NCI-H1694 treated with DMSO at 0.1 percent for 48 hours (cell line): ENCODE data around the gene NKX2-2.

Source experiments
- DNase-seq: peaks from one replicate; lab custom pipeline; 2025; lab: John Stamatoyannopoulos, UW

Gene NKX2-2

GRCh38 chr20:21521596-21522480, 8.0 kb upstream of the NKX2-2 start:
- DNase-seq = no peak

DNA sequence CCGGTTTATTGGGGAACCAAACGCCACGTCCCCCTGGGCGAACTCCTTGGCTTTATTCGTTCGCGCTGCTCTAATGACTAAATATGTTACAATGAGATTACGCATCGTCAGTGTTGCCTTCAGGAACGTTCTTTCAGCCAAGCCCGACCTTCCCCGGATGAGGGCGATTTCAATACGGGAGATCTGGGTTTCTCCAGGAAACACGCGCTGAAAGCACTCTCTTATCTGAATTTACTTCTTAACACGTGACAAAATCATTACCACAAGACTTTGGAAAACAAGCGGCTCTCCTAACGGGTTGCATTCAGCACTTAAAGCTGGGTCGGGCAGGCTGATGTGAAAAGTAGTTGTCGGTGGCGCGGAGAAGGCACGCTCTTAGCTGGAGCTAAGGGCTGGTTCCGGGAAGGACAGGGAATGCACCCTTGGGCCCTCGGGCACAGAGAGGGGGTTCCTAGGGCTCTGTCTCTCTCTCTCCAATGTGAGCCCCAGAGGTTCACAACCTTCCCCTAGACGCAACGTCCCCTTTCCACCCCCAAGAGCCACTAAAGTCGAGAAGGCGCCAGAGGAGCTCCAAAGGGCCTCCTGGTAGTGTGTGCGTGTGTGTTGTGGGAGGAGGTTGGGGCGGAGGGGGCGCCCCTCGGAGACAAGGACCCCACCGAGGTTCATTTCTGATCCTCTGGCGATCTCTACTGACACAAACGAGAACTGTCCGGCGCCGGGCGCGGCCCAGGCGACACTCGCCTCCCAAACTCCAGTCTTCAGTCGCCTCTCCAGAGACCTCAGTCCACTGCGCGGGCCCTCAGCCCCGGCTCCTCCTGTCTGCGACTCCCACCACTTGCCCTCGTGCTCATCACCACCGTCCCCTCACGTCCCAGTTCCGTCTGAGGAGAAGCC, 7.1 kb upstream of the NKX2-2 start:
- no peak for DNase-seq

GRCh38 chr20:21519136-21519584, 5.3 kb upstream of the NKX2-2 start:
- DNase-seq = no peak

- DNase-seq = no peak
These were observed 4.6 kb upstream of the NKX2-2 start for GRCh38 chr20:21518292-21518991.

GRCh38 chr20:21517566-21518277, 3.9 kb upstream of the NKX2-2 start:
- no peak for DNase-seq

DNA sequence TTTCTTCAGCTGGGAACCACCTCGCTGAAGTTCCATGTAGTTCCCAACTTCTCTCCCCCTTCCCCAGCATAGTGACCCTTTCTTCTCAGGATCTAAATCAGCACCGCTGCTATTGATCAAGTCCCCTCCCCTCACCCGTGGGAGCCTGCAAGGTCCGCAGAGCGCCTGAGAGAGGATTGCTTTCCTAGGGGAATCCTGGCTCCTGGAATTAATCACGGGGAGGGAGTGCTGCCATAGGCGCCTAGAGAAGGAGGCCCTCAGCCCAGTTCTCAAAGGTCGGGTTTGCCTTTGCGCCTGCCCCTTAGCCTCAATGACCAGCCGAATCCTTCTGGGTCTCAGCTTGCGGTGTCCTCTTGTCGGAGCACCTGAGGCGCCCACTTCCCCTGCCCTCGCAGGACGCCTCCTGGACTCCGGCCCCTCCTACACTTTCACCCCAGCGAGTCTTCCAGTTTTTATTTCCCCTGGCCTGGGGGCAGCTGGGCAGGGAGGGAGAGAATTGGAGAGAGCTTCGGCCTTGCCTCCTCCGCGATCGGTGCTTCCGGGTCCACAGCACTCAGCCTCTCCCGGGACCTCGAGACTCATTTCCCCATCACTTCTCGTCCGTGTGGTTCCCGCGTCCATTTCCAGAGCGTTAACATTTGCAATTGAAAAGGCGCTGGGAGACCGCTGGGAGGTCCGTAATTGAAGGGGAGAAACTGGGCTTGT, 3.1 kb upstream of the NKX2-2 start:
- no peak for DNase-seq

GRCh38 chr20:21516180-21516567, 2.3 kb upstream of the NKX2-2 start:
- no peak for DNase-seq

GRCh38 chr20:21515300-21516179, 1.7 kb upstream of the NKX2-2 start:
- DNase-seq = no peak

GRCh38 chr20:21514553-21515251, 838 bp upstream of the NKX2-2 start:
- no peak for DNase-seq

- DNase-seq = no peak
These were observed 642 bp downstream of the NKX2-2 start for GRCh38 chr20:21513181-21513663.

DNA sequence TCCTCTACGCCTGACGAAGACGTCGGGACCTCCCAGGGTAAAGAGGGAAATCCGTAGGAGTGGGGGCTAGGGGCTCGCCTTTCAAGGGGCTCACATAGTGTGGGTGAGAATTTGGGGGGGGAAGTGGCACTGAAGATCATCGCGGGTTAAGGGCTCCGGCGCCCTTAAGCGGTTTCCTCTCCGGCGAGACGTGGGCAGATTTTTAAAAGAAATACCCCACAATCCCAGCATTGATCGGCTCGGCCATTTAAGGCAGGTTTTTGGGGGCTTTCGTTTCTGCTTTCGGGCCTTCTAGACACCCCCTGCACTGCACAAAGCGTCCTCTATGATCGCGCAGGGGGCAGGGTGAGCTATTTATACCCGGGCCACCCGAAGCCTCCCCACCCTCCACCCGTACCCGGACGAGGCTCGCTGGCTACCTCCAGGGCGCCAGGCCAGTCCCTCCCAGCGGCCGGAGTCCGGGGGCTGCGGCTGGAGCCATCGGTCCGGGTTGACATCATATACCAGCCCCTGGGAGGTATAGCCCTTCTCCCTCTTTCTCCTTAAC, 1.2 kb downstream of the NKX2-2 start:
- DNase-seq = no peak

- DNase-seq = no peak
These were observed 1.8 kb downstream of the NKX2-2 start for GRCh38 chr20:21511850-21512633.

GRCh38 chr20:21511485-21511849, 2.4 kb downstream of the NKX2-2 start:
- no peak for DNase-seq

GRCh38 chr20:21510414-21511384, 3.2 kb downstream of the NKX2-2 start:
- no peak for DNase-seq

DNA sequence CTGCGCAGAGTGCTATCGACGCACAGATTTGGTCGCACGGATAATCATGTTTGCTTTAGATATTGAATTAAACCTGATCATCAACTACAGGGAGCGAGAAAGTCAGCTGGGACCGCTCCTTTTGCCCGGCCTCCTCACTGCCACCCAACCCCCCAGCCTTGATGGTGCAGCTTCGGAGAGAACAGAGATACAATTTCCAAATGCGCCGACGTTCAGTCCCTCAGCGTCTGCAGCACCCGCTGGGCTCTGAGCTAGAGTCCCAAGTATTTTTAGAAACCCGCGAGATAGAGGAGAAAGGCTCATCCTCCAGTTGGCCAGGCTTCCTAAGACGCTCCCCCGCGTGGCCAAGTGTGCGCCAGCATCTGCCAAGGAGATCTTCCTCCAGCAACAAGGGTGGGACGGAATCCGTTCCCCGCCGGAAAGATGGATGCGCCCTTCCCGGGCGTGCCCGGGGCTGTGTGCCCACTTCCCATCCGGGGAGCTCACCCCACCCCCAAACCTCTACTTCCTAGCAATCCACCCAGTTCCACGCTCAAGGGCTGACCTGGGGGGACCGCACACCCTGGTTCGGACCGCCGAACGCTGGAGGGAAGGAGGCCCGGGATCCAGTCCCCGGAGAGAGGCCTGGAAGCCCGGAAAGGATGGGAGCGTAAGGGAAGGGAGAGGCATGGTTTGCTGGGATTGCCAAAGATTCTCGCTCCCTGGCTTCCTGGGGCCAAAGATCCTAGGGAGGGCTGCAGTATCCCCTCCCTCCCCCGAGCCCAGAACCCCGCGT, 4.1 kb downstream of the NKX2-2 start:
- no peak for DNase-seq

GRCh38 chr20:21509079-21509596, 4.7 kb downstream of the NKX2-2 start:
- no peak for DNase-seq
